ENCODE data around the gene STKLD1. TPM values are rescaled to one million over a fixed set of nuclear protein-coding genes. Genes with fewer than 3 reads are reported as not detected.

Gene STKLD1
- total and polyA plus RNA-seq, 4 donors, result 0.40 to 3.1 (median 1.1) TPM

DNA sequence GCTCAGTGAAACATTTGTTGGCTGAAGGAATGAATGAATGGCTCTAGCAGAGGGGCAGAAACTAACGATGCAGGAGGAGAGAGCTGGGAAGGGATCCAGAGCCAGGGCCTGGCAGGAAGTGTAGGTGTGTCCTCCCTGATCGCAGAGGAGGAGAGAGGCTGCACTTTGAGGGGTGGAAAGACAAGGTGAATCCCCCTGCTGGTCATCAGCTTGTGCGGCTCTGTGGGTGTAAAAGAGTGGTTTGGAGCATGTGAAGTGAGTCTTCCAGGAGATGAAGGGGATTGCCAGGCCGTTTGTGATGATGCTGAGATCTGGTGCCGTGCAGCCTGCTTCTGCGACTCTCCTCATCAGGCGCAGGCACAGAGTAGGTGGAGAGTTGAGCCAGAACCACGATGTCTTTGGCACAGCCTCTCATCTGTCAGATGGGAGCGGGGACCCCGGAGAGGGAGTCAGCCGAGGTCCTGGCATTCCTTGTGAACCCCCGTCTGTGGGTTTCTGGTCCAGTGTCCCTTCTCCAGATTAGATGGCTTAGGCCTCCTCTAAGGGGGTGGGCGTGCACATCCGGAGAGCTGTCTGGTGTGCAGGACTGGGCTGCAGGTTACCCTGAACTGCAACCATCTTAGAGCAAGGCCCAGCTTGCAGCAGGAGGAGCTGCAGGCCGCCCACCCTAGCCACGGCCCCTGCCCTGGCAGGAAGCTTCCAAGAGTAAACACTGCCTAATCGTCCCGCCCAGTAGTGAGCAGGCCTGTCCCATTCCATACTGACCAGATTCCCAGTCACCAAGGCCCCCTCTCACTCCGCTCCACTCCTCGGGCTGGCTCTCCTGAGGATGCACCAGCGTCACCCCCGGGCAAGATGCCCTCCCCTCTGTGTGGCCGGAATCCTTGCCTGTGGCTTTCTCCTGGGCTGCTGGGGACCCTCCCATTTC is 45.7 kb downstream of the STKLD1 start, which contains the start of gene ADAMTS13:
ADAMTS13 (plus strand) TSS at position 753 of the 928 bp plus-strand sequence; CDS start at position 830, 77 bp downstream.
- 55 to 71% methylated on average over 23 of the region's 23 CpGs for WGBS, 2 donors
- Histone ChIP-seq H3K9me3 (ENCODE audit: control insufficient read depth in 4 of 4, insufficient read depth in 3 of 4, low read length in 3 of 4) (peaks cover 0 to 3% (median 0%) of the 10 kb centered on the region in 4 donors), H3K4me1 (ENCODE audit: control insufficient read depth in 5 of 5, insufficient read depth in 5 of 5, low read length in 5 of 5) (peaks cover 0 to 10% (median 2%) of the 10 kb centered on the region in 5 donors), H3K27ac (ENCODE audit: low read depth in 1 of 2, low read length in 1 of 2) (peak within 1 kb of the TSS in 1 of 2 donors; percentile 28), H3K27me3 (ENCODE audit: control insufficient read depth in 3 of 3, insufficient read depth in 3 of 3, low read length in 2 of 3) (no peaks in the 10 kb centered on the region), H3K4me3 (no peak within 1 kb of the TSS), H3K9ac (ENCODE audit: insufficient read depth in 1 of 2, low read length in 2 of 2) (no peak within 1 kb of the TSS), H3K36me3 (ENCODE audit: control insufficient read depth in 4 of 4, insufficient read depth in 4 of 4, low read length in 4 of 4) (no peaks in the 10 kb centered on the region)
- DNase-seq (peak in 1 of 3 donors; percentile 34), ATAC-seq (ENCODE audit: insufficient read depth, low FRiP score) (no peak)
- no peak for TF ChIP-seq CTCF (IDR thresholded peaks at IDR 0.05; ENCODE audit: control extremely low read depth, extremely low read depth)

GRCh38 chr9:133423216-133423615 is 47.0 kb downstream of the STKLD1 start:
- Histone ChIP-seq H3K4me1 (ENCODE audit: control insufficient read depth in 5 of 5, insufficient read depth in 5 of 5, low read length in 5 of 5) (peaks cover 0 to 8% (median 0%) of the 10 kb centered on the region in 5 donors), H3K27ac (ENCODE audit: low read depth in 1 of 2, low read length in 1 of 2) (no peak overlapping the region), H3K9ac (ENCODE audit: insufficient read depth in 1 of 2, low read length in 2 of 2) (no peak overlapping the region), H3K27me3 (ENCODE audit: control insufficient read depth in 3 of 3, insufficient read depth in 3 of 3, low read length in 2 of 3) (peaks cover 0 to 3% (median 0%) of the 10 kb centered on the region in 3 donors), H3K9me3 (ENCODE audit: control insufficient read depth in 4 of 4, insufficient read depth in 3 of 4, low read length in 3 of 4) (peaks cover 0 to 3% (median 0%) of the 10 kb centered on the region in 4 donors), H3K4me3 (no peak overlapping the region), H3K36me3 (ENCODE audit: control insufficient read depth in 4 of 4, insufficient read depth in 4 of 4, low read length in 4 of 4) (no peaks in the 10 kb centered on the region)
- DNase-seq (no peak), ATAC-seq (ENCODE audit: insufficient read depth, low FRiP score) (no peak)
- no peak for TF ChIP-seq CTCF (IDR thresholded peaks at IDR 0.05; ENCODE audit: control extremely low read depth, extremely low read depth)
- WGBS, 2 donors, result 53 to 73% methylated on average over 3 of the region's 3 CpGs

GRCh38 chr9:133424187-133424586 is 48.0 kb downstream of the STKLD1 start:
- Histone ChIP-seq H3K27ac (ENCODE audit: low read depth in 1 of 2, low read length in 1 of 2) (no peak overlapping the region), H3K4me3 (no peak overlapping the region), H3K36me3 (ENCODE audit: control insufficient read depth in 4 of 4, insufficient read depth in 4 of 4, low read length in 4 of 4) (no peaks in the 10 kb centered on the region), H3K27me3 (ENCODE audit: control insufficient read depth in 3 of 3, insufficient read depth in 3 of 3, low read length in 2 of 3) (peaks cover 0 to 3% (median under 1%) of the 10 kb centered on the region in 3 donors), H3K9ac (ENCODE audit: insufficient read depth in 1 of 2, low read length in 2 of 2) (no peak overlapping the region), H3K9me3 (ENCODE audit: control insufficient read depth in 4 of 4, insufficient read depth in 3 of 4, low read length in 3 of 4) (peaks cover 0 to 3% (median 0%) of the 10 kb centered on the region in 4 donors), H3K4me1 (ENCODE audit: control insufficient read depth in 5 of 5, insufficient read depth in 5 of 5, low read length in 5 of 5) (peaks cover 0 to 8% (median 0%) of the 10 kb centered on the region in 5 donors)
- TF ChIP-seq CTCF (IDR thresholded peaks at IDR 0.05; ENCODE audit: control extremely low read depth, extremely low read depth), result no peak
- ATAC-seq (ENCODE audit: insufficient read depth, low FRiP score) (no peak), DNase-seq (no peak)
- 95 to 97% methylated on average over 12 of the region's 12 CpGs for WGBS, 2 donors

All from lung (tissue), 12 donors.